Right lobe of liver (tissue), 6 donors: Measurements from ENCODE around the gene ATOH8. TPM values are rescaled to one million over a fixed set of nuclear protein-coding genes. Genes with fewer than 3 reads are reported as not detected.

Experiments used
- ATAC-seq, 4 donors: fragments of 200-7000 bp; cut with Tn5 transposase; one replicate each; pipeline ENCODE4 v1.9.1; 2020; ENCODE audit warnings: mild to moderate bottlenecking in 4 of 4, moderate library complexity in 4 of 4
- DNase-seq, 3 donors: peaks; one replicate each; pipeline ENCODE4 v3.0.0-alpha.2; 2020
- H3K27ac ChIP-seq, 3 donors: fragments of 200-600 bp; one replicate each; pipeline ENCODE4 v1.8.0; 2022
- H3K27me3 ChIP-seq, 2 donors: fragments of 200-600 bp; one replicate each; pipeline ENCODE4 v1.8.0; 2022
- H3K36me3 ChIP-seq, 4 donors: fragments of 200-600 bp; sonication (generic) in 1 of 4; one replicate each; pipeline versions ENCODE4 v1.5.1 to v1.8.0; 2017 to 2022; ENCODE audit warnings: control low read depth in 1 of 4
- H3K4me1 ChIP-seq, 4 donors: fragments of 200-600 bp; sonication (generic) in 1 of 4; one replicate each; pipeline versions ENCODE4 v1.5.1 to v1.8.0; 2017 to 2022; ENCODE audit warnings: control low read depth in 1 of 4
- H3K4me3 ChIP-seq, 3 donors: fragments of 200-600 bp; one replicate each; pipeline ENCODE4 v1.8.0; 2022
- H3K9me3 ChIP-seq, 4 donors: fragments of 200-600 bp; sonication (generic) in 1 of 4; one replicate each; pipeline versions ENCODE4 v1.5.1 to v1.8.0; 2017 to 2022; ENCODE audit warnings: control low read depth in 1 of 4
- POLR2A ChIP-seq: fragments of 450-650 bp; IDR thresholded peaks from one replicate; pipeline ENCODE4 v1.6.1; 2017; ENCODE audit warnings: antibody characterized with exemption, mild to moderate bottlenecking
- WGBS: methylation state at CpG from one replicate; pipeline ENCODE4 v1.1.6; 2018; ENCODE audit warnings: low coverage, low lambda C conversion rate; ENCODE audit not compliant: insufficient coverage; ENCODE audit errors: missing lambda C conversion rate; 5-methylcytosine and 5-hydroxymethylcytosine counted together
- intact Hi-C, 2 donors: fragments of 100-400 bp; cut with DNase I; formaldehyde crosslinking; loops; one replicate each; pipeline versions ENCODE4 v1.11.2 to v1.14.1; 2022
- total RNA-seq, 6 experiments: library from RNA; depleted of rRNA in 2 of 6; stranded (reverse); fragments of >200 nt in 2 of 6; fragmentation: NEBNext Ultra II Directional in 3 of 6; extraction: Animal tissue kit (Norgen Biotek cat#: 25700) in 3 of 6; gene quantifications; one replicate each; pipeline versions ENCODE4 v1.1.0 to v1.2.4, GENCODE V29; 2016 to 2023
- TF ChIP-seq, protein P1 (sequence below), 4 donors: fragments of 200-600 bp in 3 of 4; fragments of 450-650 bp in 1 of 4; IDR thresholded peaks; one replicate each; pipeline versions ENCODE4 v1.5.1 to v1.8.0; 2016 to 2022; ENCODE audit warnings: antibody characterized with exemption in 4 of 4, mild to moderate bottlenecking in 2 of 4
- donor health status: DM: no; HTN: yes; CAD: no.
- donor health status: DM: no; HTN: no; CAD: no.
- donor health status: DM: no; HTN: no; CAD: no.
- donor health status: DM: no; HTN: yes; CAD: no.
- donor health status: DM: no; HTN: yes; CAD: no.

Gene ATOH8
- total RNA-seq, 6 experiments from 2014 or later, result 5.3 to 78.0 (median 46.2) TPM

DNA sequence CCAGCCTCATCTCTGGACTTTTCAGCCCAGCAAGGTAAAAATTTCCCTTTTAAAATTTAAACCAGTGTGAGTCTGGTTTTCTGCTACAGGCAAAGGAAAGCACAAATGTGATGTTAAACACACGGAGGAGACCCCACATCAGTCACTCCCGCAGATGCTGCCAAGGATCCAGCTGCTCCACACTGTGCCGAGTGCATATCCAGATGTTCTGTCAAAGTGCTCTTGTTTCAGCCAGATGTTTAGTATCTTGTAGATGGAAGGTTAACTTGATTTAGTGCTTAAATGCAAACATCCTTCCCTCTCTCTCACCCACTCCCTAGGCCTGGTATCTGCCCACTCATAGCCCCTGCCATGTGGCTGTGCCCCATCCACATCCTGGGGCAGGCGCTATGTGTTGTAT is 15.8 kb upstream of the ATOH8 start:
- intact Hi-C loops, result no loop called here
- Histone ChIP-seq H3K27ac (peak overlapping the region; percentile 15 to 50 (median 18)), H3K36me3 (no peaks in the 10 kb centered on the region), H3K4me1 (peaks cover 0 to 29% (median 15%) of the 10 kb centered on the region in 4 donors), H3K27me3 (no peaks in the 10 kb centered on the region), H3K9me3 (no peaks in the 10 kb centered on the region), H3K4me3 (no peak overlapping the region)
- TF ChIP-seq POLR2A, result no peak
- TF ChIP-seq, protein P1, sequence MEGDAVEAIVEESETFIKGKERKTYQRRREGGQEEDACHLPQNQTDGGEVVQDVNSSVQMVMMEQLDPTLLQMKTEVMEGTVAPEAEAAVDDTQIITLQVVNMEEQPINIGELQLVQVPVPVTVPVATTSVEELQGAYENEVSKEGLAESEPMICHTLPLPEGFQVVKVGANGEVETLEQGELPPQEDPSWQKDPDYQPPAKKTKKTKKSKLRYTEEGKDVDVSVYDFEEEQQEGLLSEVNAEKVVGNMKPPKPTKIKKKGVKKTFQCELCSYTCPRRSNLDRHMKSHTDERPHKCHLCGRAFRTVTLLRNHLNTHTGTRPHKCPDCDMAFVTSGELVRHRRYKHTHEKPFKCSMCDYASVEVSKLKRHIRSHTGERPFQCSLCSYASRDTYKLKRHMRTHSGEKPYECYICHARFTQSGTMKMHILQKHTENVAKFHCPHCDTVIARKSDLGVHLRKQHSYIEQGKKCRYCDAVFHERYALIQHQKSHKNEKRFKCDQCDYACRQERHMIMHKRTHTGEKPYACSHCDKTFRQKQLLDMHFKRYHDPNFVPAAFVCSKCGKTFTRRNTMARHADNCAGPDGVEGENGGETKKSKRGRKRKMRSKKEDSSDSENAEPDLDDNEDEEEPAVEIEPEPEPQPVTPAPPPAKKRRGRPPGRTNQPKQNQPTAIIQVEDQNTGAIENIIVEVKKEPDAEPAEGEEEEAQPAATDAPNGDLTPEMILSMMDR (IDR thresholded peaks at IDR 0.05), result no peak
- WGBS, result 77% methylated on average over 4 of the region's 4 CpGs
- DNase-seq (no peak), ATAC-seq (no peak)

DNA sequence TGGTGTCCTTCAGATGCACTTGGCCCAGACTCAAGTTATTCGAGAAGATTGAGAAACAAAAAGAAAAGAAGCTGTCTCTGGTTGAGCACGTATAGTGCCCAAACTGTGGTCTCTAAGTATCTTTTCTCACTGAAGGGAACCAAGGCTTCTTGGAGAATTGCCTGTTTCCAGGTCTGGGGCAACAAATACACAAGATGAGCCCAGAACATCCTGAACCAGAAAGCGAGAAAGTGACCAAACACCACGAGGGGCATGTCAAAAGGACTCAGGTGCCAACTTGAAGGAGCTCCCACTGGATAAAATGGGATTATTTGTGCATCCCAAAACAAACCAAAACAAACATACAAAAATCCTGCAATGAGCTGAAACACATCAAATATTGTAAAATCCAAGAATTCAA is 13.6 kb upstream of the ATOH8 start:
- TF ChIP-seq, protein P1 (IDR thresholded peaks at IDR 0.05), result no peak
- no peak for TF ChIP-seq POLR2A
- ATAC-seq (no peak), DNase-seq (no peak)
- intact Hi-C loops, result no loop called here
- no peak overlapping the region for H3K4me3 ChIP-seq
- WGBS, result 76% methylated on average over 4 of the region's 4 CpGs
- peaks cover 0 to 42% (median 21%) of the 10 kb centered on the region in 4 donors for H3K4me1 ChIP-seq
- H3K9me3 ChIP-seq, result no peaks in the 10 kb centered on the region
- peak overlapping the region in 2 of 3 donors; percentile 91 to 96 for H3K27ac ChIP-seq
- H3K36me3 ChIP-seq, result no peaks in the 10 kb centered on the region
- H3K27me3 ChIP-seq, result no peaks in the 10 kb centered on the region

DNA sequence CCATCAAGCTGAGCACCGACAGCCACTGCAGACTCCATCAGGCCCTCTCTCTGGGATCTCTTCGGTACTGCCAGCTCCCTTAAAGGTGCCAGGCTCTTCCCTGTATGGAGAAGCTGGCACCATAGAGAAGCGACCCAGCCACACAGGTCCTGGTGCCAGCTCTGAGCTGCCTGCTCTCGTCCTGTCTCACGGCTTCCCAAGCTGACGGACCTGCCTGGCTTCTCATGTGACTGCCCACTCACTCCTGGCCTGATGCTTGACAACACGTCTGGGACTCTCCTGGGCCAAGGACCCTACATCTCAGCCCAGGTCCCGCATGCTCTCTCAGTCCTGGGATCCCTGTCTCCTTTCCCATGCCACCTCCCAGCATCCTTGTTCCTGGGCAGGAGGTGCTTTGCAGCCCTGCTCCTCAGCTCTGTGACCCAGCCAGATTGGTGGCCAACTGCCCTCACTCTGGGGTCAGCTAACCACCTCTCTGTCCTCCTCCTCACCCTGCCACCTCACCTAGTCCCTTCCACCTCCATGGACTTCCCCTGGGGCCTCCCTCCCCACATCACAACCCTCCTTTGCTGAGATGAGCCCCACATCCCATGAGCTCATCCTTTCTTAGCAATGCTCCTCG is 12.5 kb upstream of the ATOH8 start:
- H3K27me3 ChIP-seq, result no peaks in the 10 kb centered on the region
- intact Hi-C loops, result no loop called here
- peak; percentile 11 to 26 (median 20) for ATAC-seq

DNA sequence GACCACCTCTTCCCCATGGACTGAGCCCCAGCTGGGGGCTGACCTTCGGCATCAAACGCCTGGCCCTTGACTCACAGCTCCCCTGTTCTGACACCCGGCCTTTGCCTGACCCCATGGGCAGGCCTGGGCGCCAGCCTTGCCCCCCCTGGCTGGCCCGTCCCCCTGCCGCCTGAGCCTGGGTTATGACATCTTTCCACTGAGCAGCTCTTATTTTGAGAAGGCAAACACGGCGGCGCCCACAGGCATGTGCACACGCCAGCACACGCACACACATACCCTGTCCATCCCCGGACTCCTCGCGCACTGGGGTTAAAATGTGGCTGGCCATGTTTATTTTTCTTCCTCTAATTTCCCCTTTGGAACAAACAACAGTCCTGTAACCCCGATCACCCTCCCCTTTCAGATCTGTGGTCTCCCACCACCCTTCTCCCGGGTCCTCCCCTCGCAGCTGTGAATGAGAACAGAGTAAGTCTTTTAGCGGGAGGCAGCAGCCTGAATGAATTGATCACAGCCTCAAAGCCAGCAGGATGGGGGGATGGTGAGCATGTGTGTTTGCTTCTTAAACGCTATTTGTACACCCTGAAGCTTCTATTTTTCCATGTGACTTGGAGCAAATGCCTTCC is 11.8 kb upstream of the ATOH8 start:
- peak overlapping the region in 2 of 3 donors; percentile 20 to 32 for H3K4me3 ChIP-seq
- H3K4me1 ChIP-seq, result peaks cover 0 to 41% (median 21%) of the 10 kb centered on the region in 4 donors
- intact Hi-C loops, result no loop called here
- ATAC-seq, result peak; percentile 66 to 83 (median 72)
- WGBS, result 15% methylated on average over 13 of the region's 19 CpGs
- peak; percentile 57 for TF ChIP-seq POLR2A
- TF ChIP-seq, protein P1 (IDR thresholded peaks at IDR 0.05), result no peak
- H3K9me3 ChIP-seq, result no peaks in the 10 kb centered on the region
- DNase-seq, result peak; percentile 82 to 89 (median 85)
- no peaks in the 10 kb centered on the region for H3K36me3 ChIP-seq
- H3K27me3 ChIP-seq, result no peaks in the 10 kb centered on the region
- H3K27ac ChIP-seq, result peak overlapping the region; percentile 85 to 96 (median 91)

More for the DNA sequence above, 12.5 kb upstream of the ATOH8 start:
- H3K4me3 ChIP-seq, result no peak overlapping the region
- no peaks in the 10 kb centered on the region for H3K36me3 ChIP-seq
- no peaks in the 10 kb centered on the region for H3K9me3 ChIP-seq
- no peak for DNase-seq
- TF ChIP-seq POLR2A, result no peak
- TF ChIP-seq, protein P1 (IDR thresholded peaks at IDR 0.05), result no peak
- 19% methylated on average over 7 of the region's 9 CpGs for WGBS
- H3K27ac ChIP-seq, result peak overlapping the region; percentile 85 to 96 (median 91)
- H3K4me1 ChIP-seq, result peaks cover 0 to 42% (median 21%) of the 10 kb centered on the region in 4 donors
